Prostate gland (tissue), 2 donors: ENCODE results near the gene TRPM3. TPM values are rescaled to one million over a fixed set of nuclear protein-coding genes. Genes with fewer than 3 reads are reported as not detected.

Experiments
- DNase-seq: peaks from one replicate; pipeline ENCODE4 v3.0.0-alpha.2; 2019; ENCODE audit warnings: low spot score
- H3K27ac ChIP-seq, 2 donors: fragments of 200-600 bp; sonication (generic); 2 replicates each; pipeline ENCODE4 v1.5.1; 2017 to 2019
- H3K27me3 ChIP-seq: fragments of 200-600 bp; sonication (generic); replicated peaks from 2 replicates; pipeline ENCODE4 v1.5.1; 2019; ENCODE audit not compliant: insufficient read depth
- H3K36me3 ChIP-seq, 2 donors: fragments of 200-600 bp; sonication (generic); 1 replicate in 1 of 2; 2 replicates in 1 of 2; pipeline versions ENCODE4 v1.5.1 to v1.8.1; 2017 to 2019
- H3K4me1 ChIP-seq: fragments of 200-600 bp; sonication (generic); replicated peaks from 2 replicates; pipeline ENCODE4 v1.5.1; 2019
- H3K4me3 ChIP-seq, 2 donors: fragments of 200-600 bp; sonication (generic); 2 replicates each; pipeline ENCODE4 v1.5.1; 2017 to 2019
- H3K9me3 ChIP-seq: fragments of 200-600 bp; sonication (generic); 2 replicates; pipeline ENCODE4 v1.5.1; 2017
- POLR2A ChIP-seq: fragments of 450-650 bp; IDR thresholded peaks from one replicate; pipeline ENCODE4 v1.6.1; 2016; ENCODE audit warnings: antibody characterized with exemption, mild to moderate bottlenecking
- POLR2AphosphoS5 ChIP-seq: sonication (generic); formaldehyde crosslinking; IDR thresholded peaks from one replicate; pipeline ENCODE4 v1.6.1; 2017; ENCODE audit warnings: antibody characterized with exemption
- WGBS: methylation state at CpG from one replicate; pipeline ENCODE4 v1.1.5; 2018; 5-methylcytosine and 5-hydroxymethylcytosine counted together
- intact Hi-C: fragments of 100-400 bp; cut with DNase I; formaldehyde crosslinking; loops from one replicate; pipeline ENCODE4 v1.14.2; 2022
- total RNA-seq, 2 donors: library from RNA; depleted of rRNA; stranded (reverse); fragments of >200 nt; gene quantifications; one replicate each; pipeline ENCODE4 v1.1.0, GENCODE V29; 2016
- TF ChIP-seq, protein P1 (sequence below), 4 experiments: fragments of 200-600 bp in 2 of 4; fragments of 450-650 bp in 2 of 4; sonication (generic) in 2 of 4; IDR thresholded peaks; 1 replicate in 3 of 4; 2 replicates in 1 of 4; pipeline ENCODE4 v1.5.1; 2016 to 2019; ENCODE audit warnings: antibody characterized with exemption in 4 of 4, mild to moderate bottlenecking in 2 of 4, moderate library complexity in 2 of 4

Gene TRPM3
- total RNA-seq, 2 donors from 2014 or later, result 0.32 to 18.7 TPM

DNA sequence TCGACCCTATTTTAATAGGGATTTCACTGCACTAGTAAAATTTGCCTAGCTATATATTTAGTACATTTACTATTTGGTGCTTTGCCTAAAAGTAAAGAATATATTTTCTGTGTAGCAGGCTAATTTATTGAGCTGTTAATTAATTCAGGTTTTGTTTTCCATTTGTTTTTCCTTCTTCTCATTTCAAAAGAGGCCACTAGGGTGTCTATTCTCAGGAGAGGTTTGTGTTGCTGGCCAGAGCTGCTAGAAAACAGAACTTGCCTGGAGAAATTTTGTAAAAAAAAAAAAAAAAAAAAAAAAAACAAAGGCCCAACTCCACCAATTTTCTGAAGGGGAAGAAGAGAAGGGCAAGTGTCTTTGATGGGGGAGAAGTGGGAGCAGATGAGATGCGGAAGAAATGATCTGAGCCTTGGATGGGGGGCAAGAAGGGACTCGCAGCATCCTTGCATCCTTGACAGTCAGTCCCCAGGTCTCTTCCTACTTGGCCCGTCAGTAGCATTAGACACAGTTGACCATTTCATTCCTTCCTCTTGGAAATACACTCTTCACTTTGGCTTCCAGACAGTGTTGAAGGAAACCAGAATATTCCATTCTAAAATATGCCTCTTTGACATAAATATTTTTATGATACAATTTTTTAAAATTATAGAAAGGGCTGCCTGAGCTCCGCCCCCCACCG lies 318.5 kb downstream of the TRPM3 start:
- no peaks in the 10 kb centered on the region for H3K27me3 ChIP-seq
- DNase-seq, result no peak
- no peak overlapping the region for H3K27ac ChIP-seq
- intact Hi-C loops, result no loop called here
- no peaks in the 10 kb centered on the region for H3K9me3 ChIP-seq
- H3K36me3 ChIP-seq, result no peaks in the 10 kb centered on the region
- no peaks in the 10 kb centered on the region for H3K4me1 ChIP-seq
- WGBS, result 93% methylated on average over 6 of the region's 6 CpGs
- no peak for TF ChIP-seq POLR2A
- TF ChIP-seq, protein P1, sequence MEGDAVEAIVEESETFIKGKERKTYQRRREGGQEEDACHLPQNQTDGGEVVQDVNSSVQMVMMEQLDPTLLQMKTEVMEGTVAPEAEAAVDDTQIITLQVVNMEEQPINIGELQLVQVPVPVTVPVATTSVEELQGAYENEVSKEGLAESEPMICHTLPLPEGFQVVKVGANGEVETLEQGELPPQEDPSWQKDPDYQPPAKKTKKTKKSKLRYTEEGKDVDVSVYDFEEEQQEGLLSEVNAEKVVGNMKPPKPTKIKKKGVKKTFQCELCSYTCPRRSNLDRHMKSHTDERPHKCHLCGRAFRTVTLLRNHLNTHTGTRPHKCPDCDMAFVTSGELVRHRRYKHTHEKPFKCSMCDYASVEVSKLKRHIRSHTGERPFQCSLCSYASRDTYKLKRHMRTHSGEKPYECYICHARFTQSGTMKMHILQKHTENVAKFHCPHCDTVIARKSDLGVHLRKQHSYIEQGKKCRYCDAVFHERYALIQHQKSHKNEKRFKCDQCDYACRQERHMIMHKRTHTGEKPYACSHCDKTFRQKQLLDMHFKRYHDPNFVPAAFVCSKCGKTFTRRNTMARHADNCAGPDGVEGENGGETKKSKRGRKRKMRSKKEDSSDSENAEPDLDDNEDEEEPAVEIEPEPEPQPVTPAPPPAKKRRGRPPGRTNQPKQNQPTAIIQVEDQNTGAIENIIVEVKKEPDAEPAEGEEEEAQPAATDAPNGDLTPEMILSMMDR (IDR thresholded peaks at IDR 0.05), result no peak
- no peak for TF ChIP-seq POLR2AphosphoS5
- H3K4me3 ChIP-seq, result no peak overlapping the region

DNA sequence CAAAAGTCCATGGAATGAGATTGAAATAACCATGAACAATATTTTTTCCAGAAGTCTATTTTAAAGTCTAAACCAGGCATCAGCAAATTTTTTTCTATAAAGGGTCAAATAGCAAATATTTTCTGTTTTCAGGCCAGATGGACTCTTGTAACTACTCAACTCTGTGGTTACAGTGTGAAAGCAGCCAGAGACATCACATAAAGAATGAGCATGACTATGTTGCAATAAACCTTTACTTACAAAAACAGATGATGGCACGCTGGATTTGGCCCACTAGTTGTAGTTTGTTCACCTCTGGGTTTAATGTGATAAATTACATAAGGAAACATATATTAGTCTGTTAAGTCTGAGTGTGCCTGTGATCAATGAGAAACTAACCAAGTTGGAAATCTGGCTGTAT lies 319.2 kb downstream of the TRPM3 start:
- intact Hi-C loops, result no loop called here
- no peaks in the 10 kb centered on the region for H3K9me3 ChIP-seq
- H3K4me1 ChIP-seq, result no peaks in the 10 kb centered on the region
- DNase-seq, result no peak
- TF ChIP-seq, protein P1 (IDR thresholded peaks at IDR 0.05), result no peak
- TF ChIP-seq POLR2AphosphoS5 (no peak), POLR2A (no peak)
- H3K4me3 ChIP-seq, result no peak overlapping the region
- H3K36me3 ChIP-seq, result no peaks in the 10 kb centered on the region
- no peaks in the 10 kb centered on the region for H3K27me3 ChIP-seq
- H3K27ac ChIP-seq, result no peak overlapping the region
- 30% methylated on average over 1 of the region's 1 CpG for WGBS

DNA sequence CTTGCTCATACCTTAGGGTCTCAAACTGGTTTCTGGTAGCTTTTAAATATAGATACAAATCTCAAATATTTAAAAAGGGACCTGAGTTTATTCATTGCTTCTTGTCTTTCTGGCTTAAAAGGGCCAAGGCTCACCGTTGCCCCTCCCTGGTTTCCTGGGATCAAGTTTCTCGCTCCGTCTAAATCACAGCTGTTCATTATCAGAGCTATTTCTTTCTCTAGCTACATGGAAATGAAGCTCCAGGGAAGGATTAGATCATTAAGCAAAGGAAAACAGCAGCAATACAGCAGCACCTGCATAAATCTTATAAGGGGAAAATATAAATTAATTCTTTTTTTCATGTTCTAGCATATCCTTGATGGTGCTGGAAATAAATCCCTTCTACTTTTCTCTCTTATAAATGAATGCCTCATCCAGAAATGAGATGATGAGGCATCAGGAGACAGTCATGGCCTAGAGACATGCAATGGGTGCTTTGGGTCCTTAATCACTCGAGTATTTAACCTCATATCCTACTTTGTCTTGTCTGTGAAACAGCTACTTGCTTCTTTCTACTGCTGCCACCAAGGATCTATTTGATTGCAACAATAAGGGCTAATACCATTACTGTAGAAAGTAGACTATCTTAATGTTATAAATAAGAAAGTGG lies 320.1 kb downstream of the TRPM3 start:
- Histone ChIP-seq H3K4me3 (no peak overlapping the region), H3K36me3 (no peaks in the 10 kb centered on the region), H3K27me3 (no peaks in the 10 kb centered on the region), H3K9me3 (no peaks in the 10 kb centered on the region), H3K27ac (no peak overlapping the region), H3K4me1 (no peaks in the 10 kb centered on the region)
- no peak for DNase-seq
- 40% methylated on average over 4 of the region's 4 CpGs for whole genome bisulfite sequencing
- TF ChIP-seq POLR2A (no peak), POLR2AphosphoS5 (no peak)
- TF ChIP-seq, protein P1 (IDR thresholded peaks at IDR 0.05), result no peak
- intact Hi-C loops, result no loop called here

DNA sequence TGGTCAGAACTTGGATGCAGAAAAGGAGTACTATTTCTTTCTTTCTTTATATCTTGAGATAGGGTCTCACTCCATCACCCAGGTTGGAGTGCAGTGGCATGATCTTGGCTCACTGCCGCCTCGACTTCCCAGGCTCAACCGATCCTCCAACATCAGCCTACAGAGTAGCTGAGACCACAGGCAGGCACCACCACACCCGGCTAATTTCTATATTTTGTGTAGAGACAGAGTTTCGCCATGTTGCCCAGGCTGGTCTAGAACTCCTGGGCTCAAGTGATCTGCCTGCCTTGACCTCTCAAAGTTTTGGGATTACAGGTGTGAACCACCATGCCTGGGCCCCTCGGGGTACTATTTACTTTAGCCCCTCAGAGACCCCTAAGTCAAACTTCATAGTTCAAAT lies 323.4 kb downstream of the TRPM3 start:
- Histone ChIP-seq H3K27me3 (no peaks in the 10 kb centered on the region), H3K36me3 (no peaks in the 10 kb centered on the region), H3K4me3 (no peak overlapping the region), H3K27ac (no peak overlapping the region), H3K9me3 (no peaks in the 10 kb centered on the region), H3K4me1 (no peaks in the 10 kb centered on the region)
- TF ChIP-seq, protein P1 (IDR thresholded peaks at IDR 0.05), result no peak
- TF ChIP-seq POLR2A, result no peak
- DNase-seq, result no peak
- intact Hi-C loops, result no loop called here
- WGBS, result 92% methylated on average over 6 of the region's 6 CpGs

DNA sequence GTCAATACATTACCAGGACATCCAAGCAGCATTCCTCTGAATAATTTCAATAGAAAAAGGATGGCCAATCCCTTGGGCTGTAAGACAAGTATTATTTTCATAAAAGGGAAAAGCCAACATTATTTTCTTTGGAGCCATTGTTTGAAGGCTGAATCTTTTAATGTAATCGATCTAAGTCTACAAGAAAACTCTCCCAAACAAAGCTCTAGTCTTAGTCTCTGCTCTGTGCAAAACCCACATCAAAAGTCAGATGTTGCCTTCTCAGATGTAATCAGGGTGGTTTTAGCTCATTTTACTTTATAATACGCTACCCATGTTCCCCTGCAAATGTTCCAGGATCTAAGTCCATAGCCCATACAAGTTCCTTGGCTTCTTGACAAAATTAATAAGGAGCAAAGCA lies 325.6 kb downstream of the TRPM3 start:
- H3K4me3 ChIP-seq, result no peak overlapping the region
- no peaks in the 10 kb centered on the region for H3K36me3 ChIP-seq
- H3K4me1 ChIP-seq, result no peaks in the 10 kb centered on the region
- no peaks in the 10 kb centered on the region for H3K9me3 ChIP-seq
- no peak for DNase-seq
- no peaks in the 10 kb centered on the region for H3K27me3 ChIP-seq
- intact Hi-C loops, result no loop called here
- WGBS, result 50% methylated on average over 2 of the region's 2 CpGs
- H3K27ac ChIP-seq, result no peak overlapping the region
- TF ChIP-seq, protein P1 (IDR thresholded peaks at IDR 0.05), result no peak
